OCI-LY7 (cell line): ENCODE measurements around the gene KRTAP5-6.

Experiments
- CTCF ChIP-seq: fragments of 200-600 bp; sonication (generic); conservative IDR thresholded peaks from 2 replicates; pipeline ENCODE4 v1.5.1; 2014; ENCODE audit warnings: mild to moderate bottlenecking, antibody characterized with exemption, low read length, moderate library complexity, mixed read lengths
- EZH2phosphoT487 ChIP-seq: fragments of 200-600 bp; sonication (generic); IDR thresholded peaks from 2 replicates; pipeline ENCODE4 v1.6.1; 2018; ENCODE audit warnings: low read depth, borderline replicate concordance, mild to moderate bottlenecking, mixed run types, antibody characterized with exemption, low read length, moderate library complexity, mixed read lengths

GRCh38 chr11:1679881-1680280 lies 17.1 kb upstream of the KRTAP5-6 start:
- TF ChIP-seq CTCF: no peak
- TF ChIP-seq EZH2phosphoT487: no peak
